Central memory CD4-positive, alpha-beta T cell (primary cell): ENCODE results near the gene BOK.
"Not testable (repeated sequence)": the region's sequence is repeated elsewhere in the genome, so short reads cannot be mapped to it uniquely, and the experiment has no call there.

ENCODE experiments used
- DNase-seq: peaks from one replicate; pipeline ENCODE4 v3.0.0; 2022

BOK gene

GRCh38 chr2:241574911-241575623 lies 16.5 kb downstream of the BOK start:
- DNase-seq: no peak

- DNase-seq: no peak
Observed at GRCh38 chr2:241575624-241576292, 17.2 kb downstream of the BOK start.

DNA sequence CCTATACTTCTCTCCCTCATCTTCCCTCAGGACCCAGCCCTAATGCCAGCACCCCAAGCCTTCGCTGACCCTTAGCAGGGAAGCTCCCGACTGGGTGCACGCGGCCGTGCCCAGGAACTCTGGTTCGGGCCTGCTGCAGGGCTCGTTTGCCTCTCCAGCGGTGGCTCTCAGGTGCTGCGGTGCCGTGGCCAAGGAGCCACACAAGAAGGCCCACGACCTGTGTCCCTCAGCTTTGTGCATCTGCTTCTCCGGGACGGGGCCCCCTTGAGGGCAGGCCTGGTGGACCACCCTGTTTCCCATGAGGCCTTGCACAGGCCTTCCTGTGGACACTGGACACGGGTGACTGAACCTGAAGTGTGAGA lies 17.7 kb downstream of the BOK start:
- DNase-seq: no peak

DNA sequence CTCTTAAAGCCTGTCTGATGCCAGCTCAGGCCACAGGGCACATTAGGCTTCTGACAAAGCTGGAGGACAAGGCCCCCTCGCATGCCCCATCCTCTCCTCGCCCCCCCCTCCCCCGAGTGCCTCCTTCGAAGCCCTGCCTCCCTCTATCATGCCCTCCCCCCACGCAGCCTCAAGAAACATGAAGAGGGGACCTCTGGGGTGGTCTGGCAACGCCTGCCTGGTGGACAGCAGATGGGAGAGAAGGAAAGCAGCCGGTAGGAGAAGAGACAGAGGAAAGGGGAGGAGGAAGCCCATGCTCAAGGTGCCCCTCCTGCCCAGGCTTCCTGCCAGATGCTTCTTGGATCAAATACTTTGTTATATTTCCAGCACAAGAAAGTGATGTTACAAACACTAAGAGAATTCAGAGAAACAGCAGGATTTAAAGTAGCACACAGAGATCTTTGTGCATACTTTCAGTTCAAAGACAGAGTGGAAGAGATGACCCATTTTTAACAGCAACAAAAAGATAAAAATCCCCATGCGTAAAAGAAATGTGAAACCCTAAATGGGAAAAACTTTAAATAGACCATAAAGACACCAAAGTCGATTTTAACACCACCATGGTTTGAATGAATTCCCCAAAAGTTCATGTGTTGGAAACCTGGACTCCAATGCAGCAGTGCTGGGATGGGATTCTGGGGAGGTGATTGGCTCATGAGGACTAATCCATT lies 19.0 kb downstream of the BOK start:
- no peak for DNase-seq

GRCh38 chr2:241579281-241579680 lies 20.7 kb downstream of the BOK start:
- DNase-seq: no peak

- no peak for DNase-seq
Observed at GRCh38 chr2:241582328-241582727, 23.8 kb downstream of the BOK start.

DNA sequence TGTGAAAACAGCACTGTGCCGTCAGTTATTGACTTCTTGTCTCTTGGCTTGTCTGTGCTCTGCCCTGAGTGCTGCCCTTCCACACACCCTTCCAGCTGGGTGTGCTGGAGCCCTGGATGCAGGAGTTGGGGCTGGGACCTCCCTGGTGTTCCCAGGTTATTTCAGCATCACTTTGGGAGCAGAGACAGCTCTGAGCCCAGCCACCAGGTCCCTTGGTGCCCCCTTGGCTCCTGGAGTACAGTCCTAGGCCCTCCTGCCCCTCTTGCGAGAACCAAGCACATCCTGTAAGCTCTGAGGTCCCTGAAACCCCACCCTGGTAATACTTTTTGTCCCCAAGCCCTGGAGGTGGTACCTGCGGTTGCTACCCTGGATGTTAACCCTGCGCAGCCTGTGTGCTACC lies 24.3 kb downstream of the BOK start:
- DNase-seq: no peak

GRCh38 chr2:241584436-241584835 lies 25.9 kb downstream of the BOK start:
- no peak for DNase-seq

GRCh38 chr2:241586564-241587264 lies 28.2 kb downstream of the BOK start:
- DNase-seq: no peak

DNA sequence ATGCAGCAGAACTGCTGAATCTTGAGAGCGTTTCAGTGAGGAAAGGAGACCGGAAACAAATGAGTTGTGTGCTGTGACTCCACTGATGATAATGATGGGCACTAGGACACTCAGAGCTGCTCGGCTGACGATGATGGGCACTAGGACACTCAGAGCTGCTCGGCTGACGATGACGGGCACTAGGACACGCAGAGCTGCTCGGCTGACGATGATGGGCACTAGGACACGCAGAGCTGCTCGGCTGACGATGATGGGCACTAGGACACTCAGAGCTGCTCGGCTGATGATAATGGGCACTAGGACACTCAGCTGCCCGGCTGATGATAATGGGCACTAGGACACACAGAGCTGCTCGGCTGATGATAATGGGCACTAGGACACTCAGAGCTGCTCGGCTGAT lies 31.3 kb downstream of the BOK start:
- DNase-seq: not testable (repeated sequence)

DNA sequence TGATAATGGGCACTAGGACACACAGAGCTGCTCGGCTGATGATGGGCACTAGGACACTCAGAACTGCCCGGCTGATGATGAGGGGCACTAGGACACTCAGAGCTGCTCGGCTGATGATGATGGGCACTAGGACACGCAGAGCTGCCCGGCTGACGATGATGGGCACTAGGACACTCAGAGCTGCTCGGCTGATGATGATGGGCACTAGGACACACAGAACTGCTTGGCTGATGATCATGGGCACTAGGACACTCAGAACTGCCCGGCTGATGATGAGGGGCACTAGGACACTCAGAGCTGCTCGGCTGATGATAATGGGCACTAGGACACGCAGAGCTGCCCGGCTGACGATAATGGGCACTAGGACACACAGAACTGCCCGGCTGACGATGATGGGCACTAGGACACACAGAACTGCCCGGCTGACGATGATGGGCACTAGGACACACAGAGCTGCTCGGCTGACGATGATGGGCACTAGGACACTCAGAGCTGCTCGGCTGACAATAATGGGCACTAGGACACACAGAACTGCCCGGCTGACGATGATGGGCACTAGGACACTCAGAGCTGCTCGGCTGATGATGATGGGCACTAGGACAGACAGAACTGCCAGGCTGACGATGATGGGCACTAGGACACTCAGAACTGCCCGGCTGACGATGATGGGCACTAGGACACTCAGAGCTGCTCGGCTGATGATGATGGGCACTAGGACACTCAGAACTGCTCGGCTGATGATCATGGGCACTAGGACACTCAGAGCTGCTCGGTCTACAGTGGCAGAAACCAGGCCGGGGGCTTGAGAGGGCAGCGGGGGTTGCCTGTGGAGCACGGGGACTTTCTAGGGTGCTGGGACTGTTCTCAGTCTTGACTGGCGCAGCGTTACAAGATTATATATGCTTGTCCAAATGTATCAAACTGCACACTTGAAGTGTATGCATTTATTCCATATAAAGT lies 32.2 kb downstream of the BOK start:
- DNase-seq: not testable (repeated sequence)

GRCh38 chr2:241592126-241592845 lies 33.7 kb downstream of the BOK start:
- DNase-seq: no peak

DNA sequence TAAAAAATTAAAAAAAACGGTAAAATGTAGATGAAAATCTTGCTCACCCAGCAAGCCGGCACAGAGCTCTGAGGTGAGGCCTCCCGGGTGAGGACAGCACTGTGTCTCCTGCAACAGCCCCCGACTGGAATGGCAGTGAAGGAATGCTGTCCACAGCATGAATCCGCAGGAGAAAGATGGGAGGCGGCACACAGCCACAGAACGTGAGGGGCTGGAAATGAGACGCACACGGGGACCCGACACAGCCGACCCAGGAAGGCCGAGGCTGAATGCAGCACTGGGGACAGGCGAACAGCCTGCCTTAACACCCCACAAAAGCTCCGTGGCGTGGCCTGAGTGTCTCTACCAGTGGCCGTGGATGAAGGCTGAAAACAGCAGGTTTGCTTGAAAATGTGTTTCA lies 34.7 kb downstream of the BOK start:
- no peak for DNase-seq

DNA sequence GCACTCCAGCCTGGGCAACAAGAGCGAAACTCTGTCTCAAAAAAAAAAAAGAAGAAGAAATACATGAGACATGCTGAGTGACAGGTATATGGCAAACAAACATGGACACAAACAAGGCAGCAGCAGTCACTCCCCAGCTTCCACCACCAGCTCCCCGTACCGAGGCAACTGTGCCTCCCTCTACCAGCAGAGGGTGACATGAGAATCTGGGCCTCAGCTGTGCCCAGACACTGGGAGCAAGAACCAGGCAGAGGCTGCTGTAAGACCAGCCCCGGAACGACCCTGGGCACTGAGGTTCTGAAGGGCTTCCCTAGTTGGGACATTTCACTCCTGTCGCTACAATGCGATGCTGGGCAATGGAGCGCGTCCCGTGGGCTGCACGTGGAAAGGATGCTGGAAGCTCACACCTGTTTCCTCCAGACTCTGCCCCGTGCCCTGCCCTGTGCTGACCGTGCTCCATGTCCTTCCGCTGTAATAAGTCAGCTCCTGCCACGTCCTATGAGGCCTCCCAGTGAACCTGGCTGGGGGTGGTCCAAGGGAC lies 37.1 kb downstream of the BOK start:
- no peak for DNase-seq

- no peak for DNase-seq
Observed at GRCh38 chr2:241597561-241597960, 39.0 kb downstream of the BOK start.

GRCh38 chr2:241598061-241598460 lies 39.5 kb downstream of the BOK start:
- no peak for DNase-seq

DNA sequence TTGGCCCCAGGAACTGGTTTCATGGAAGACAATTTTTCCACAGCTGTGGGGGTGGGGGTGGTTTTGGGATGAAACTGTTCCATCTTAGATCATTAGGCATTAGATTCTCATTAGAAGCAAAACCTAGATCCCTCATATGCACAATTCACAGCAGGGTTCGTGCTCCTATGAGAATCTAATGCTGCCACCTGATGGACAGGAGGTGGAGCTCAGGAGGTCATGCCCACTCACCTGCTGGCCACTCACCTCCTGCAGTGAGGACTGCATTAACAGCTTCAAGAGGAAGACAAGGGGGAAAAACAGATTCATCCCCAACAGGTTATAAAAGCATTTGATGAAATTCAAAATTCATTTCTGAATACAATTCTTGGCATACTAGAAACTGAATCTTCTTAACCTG lies 39.9 kb downstream of the BOK start:
- no peak for DNase-seq

GRCh38 chr2:241599615-241600014 lies 41.1 kb downstream of the BOK start:
- no peak for DNase-seq

DNA sequence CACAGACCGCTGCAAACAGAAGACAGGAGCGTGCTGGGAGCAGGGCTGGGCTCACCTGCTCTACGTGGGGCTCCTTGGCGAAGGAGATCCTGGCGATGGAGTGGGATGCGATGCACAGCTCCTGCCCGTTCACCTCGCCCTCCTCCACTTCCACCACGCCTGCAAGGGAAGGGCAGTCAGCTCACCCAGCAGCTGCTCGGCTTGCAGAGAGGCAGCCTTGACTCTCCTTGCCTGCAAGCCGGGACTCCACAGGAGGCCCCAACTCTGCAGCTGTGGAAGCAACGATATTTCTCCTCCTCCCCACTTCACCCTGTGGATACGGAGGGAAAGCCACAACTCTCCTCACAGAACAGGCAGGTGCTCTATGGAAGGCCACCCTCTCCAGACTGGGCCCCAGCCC lies 43.3 kb downstream of the BOK start:
- DNase-seq: no peak

- DNase-seq: no peak
Observed at GRCh38 chr2:241602720-241603119, 44.2 kb downstream of the BOK start.

DNA sequence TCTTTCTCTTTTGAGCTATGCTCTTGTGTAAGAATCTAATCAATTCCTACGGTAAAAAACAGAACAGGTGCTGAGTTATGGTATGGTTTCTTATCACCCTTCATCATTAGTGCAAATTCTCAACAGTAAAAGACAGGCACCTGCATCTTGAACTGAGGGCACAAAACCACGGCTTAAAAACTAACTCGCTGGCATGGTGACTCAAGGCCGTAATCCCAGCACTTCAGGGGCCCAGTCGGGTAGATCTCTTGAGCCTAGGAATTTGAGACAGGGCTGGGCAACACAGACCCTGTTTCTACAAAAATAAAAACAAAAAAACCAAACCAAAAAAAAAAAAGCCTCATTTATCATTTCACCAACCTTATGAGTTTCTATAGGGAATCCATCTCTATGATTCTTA lies 45.1 kb downstream of the BOK start:
- DNase-seq: no peak
